Ectodermal cell (in vitro differentiated cells): ENCODE measurements around the gene DNAJC22.

ENCODE experiments used
- H3K27ac ChIP-seq: 2 replicates; pipeline ENCODE4 v1.7.0; 2013; ENCODE audit warnings: mild to moderate bottlenecking, low read depth, low read length; ENCODE audit not compliant: insufficient read depth, poor library complexity, severe bottlenecking
- H3K27me3 ChIP-seq: 2 replicates; pipeline ENCODE4 v1.7.0; 2013; ENCODE audit warnings: mild to moderate bottlenecking, low read length; ENCODE audit not compliant: insufficient read depth, control insufficient read depth, poor library complexity, severe bottlenecking
- H3K36me3 ChIP-seq: one replicate; pipeline ENCODE4 v1.7.0; 2013; ENCODE audit warnings: low read length; ENCODE audit not compliant: control insufficient read depth, insufficient read depth
- H3K4me1 ChIP-seq: one replicate; pipeline ENCODE4 v1.7.0; 2013; ENCODE audit warnings: low read length; ENCODE audit not compliant: control insufficient read depth, insufficient read depth
- H3K4me3 ChIP-seq: 2 replicates; pipeline ENCODE4 v1.7.0; 2013; ENCODE audit warnings: low read depth, low read length, control low read depth; ENCODE audit not compliant: insufficient read depth
- H3K9me3 ChIP-seq: 2 replicates; pipeline ENCODE4 v1.7.0; 2013; ENCODE audit warnings: mild to moderate bottlenecking, low read length, moderate library complexity; ENCODE audit not compliant: control insufficient read depth
- WGBS, 2 experiments: methylation state at CpG; one replicate each; pipeline ENCODE4 v1.1.7; 2013; ENCODE audit warnings: missing lambda C conversion rate in 2 of 2; 5-methylcytosine and 5-hydroxymethylcytosine counted together

DNAJC22 gene

DNA sequence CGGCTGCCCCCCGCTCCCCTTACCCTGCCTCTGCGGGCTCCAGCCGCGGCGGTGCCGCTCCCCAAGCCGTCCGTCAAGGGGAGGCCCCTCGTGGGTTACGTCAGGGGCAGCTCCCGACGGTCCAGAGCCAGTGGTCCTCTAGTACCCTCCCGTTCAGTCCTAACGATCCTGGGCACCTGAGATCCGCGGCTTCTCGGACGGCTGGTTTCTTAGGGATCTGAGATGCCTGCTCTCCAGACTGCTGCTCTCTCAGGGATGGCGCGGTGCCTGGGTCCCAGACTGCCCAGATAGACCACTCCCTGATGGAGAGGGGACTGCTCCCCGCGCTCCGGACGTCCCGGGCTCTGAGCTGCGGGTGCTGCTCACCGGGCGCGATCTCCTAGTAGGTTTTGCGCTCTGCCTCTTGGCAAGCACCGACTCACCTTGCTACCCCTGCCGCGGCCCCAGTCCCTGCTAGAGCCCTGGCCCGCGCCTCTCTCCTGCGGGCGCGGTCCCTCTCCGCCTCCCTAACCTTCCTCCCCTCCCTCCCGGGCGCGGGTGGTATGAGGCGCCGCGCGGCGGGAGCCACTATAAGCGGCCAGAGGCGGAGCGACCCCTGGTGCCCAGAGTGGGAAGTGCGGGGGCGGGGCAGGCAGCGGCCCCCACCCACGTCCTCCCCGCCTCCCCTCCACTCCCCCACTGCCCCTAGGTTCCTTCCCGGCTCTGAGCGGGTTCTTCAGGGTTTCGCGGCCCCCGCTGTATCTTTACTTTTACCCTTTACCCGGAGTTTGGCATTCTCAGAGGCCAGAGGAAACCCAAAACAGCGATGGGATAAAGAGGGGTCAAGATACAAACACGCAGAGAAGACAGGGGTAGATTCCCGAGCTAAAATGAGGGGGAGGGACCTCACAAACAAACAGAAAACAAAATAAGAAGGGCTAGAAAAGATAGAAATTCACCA, 9.8 kb upstream of the DNAJC22 start, which contains the start of gene C1QL4:
Gene C1QL4 (minus strand): TSS at position 544 of the 940 bp plus-strand sequence. CDS start 711 bp downstream, outside the sequence.
- peak within 1 kb of the TSS; percentile 18 for H3K4me3 ChIP-seq
- peaks cover 100% of the 10 kb centered on the region for H3K27me3 ChIP-seq
- no peak within 1 kb of the TSS for H3K27ac ChIP-seq
- H3K36me3 ChIP-seq: no peaks in the 10 kb centered on the region
- peaks cover 20% of the 10 kb centered on the region for H3K4me1 ChIP-seq
- H3K9me3 ChIP-seq: no peaks in the 10 kb centered on the region
- 3% methylated on average over 65 of the region's 65 CpGs for WGBS, 2 experiments

DNA sequence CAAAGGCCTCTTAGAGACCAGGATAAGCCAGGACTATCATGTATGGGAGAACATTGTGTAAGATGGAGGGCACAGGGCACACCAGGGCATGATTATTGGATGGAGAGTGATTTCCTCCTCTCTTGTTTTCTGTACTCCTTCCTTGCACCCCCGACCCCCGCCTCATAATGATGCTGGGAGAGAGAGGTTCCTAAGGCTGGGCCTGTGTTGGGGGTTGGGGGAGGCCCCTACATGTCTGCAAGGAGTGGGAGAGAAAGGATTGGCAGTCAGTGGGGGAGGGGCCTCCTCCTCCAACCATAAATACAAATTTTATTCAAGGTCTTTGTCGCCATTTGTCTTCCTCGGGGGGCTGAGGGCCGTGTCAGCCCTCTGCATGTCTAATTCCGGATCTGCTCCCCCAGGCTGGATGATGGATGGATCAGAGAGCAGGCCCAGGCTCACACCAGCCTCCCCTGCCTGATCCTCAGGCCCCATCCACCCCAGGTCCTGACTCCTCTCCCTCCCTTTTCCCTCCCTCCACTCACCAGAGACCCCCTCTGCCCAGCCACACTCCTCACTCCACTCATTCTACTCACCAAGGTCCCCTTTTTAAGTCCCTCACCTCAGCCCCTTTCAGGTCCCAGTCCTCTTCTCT, 7.7 kb upstream of the DNAJC22 start:
- WGBS, 2 experiments: 42% methylated on average over 4 to 6 of the region's 6 CpGs
- Histone ChIP-seq H3K27ac (no peak overlapping the region), H3K27me3 (peaks cover 100% of the 10 kb centered on the region), H3K36me3 (no peaks in the 10 kb centered on the region), H3K9me3 (no peaks in the 10 kb centered on the region), H3K4me3 (no peak overlapping the region), H3K4me1 (peaks cover 20% of the 10 kb centered on the region)

DNA sequence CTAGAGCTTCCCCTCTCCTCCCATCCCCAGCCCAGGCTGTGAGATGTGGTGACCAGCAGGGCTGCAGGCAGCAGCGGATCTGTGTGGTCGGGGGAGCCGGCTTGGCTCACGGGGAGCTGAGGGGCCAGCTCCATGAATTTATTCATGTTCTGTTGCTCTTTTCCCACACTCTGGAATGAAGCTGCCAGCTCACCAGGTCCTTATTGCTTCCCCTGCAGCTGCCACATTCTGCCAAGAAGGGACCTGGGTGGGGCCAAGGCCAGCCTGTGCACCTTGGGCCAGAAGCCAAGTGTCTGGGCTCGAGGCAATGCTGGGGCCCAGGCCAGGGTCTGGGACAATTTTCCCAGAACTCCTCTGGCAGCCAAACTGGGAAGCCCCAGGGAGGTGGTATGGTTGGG, 7.2 kb upstream of the DNAJC22 start:
- Histone ChIP-seq H3K27ac (no peak overlapping the region), H3K9me3 (no peaks in the 10 kb centered on the region), H3K4me3 (no peak overlapping the region), H3K27me3 (peaks cover 100% of the 10 kb centered on the region), H3K36me3 (no peaks in the 10 kb centered on the region), H3K4me1 (peaks cover 20% of the 10 kb centered on the region)
- 17 to 25% methylated on average over 5 of the region's 5 CpGs for WGBS, 2 experiments

DNA sequence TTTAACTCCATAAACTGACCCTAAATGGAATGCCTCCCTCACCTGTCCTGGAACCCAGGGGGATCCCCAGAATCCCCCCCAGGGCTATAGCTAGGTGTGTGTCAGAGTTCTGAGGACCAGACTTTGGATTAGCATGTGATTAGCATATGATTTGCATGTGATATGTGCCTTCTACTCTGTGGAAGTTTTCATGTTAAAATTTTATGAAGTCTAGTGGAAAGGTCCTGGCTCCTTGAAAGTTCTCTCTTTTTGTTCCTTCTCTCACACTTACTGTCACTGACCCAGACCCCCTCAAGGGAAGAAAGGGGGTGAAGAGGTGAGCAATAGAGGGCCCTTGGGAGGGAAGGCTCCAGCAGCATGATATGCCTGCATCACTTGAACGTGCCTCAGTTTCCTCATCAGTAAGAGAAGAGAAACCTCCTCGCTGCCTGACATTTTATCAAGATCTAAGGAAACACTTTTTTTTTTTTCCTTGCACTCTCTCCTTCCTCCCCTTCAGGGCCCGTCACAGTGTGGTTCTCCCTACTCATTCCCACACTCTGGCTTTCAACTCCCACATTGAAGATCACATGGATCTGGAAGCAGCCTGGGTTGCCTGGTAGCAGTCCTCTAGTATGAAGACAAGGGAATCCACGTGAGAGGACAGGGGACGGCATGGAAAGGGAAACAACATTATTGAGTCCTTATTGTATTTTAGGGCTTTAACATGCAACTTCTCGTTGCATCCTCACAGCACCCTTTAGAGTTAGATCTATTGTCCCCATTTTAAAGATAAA, 6.4 kb upstream of the DNAJC22 start:
- no peaks in the 10 kb centered on the region for H3K36me3 ChIP-seq
- peaks cover 20% of the 10 kb centered on the region for H3K4me1 ChIP-seq
- no peak overlapping the region for H3K4me3 ChIP-seq
- no peaks in the 10 kb centered on the region for H3K9me3 ChIP-seq
- 40 to 49% methylated on average over 6 of the region's 6 CpGs for WGBS, 2 experiments
- no peak overlapping the region for H3K27ac ChIP-seq
- H3K27me3 ChIP-seq: peaks cover 100% of the 10 kb centered on the region

DNA sequence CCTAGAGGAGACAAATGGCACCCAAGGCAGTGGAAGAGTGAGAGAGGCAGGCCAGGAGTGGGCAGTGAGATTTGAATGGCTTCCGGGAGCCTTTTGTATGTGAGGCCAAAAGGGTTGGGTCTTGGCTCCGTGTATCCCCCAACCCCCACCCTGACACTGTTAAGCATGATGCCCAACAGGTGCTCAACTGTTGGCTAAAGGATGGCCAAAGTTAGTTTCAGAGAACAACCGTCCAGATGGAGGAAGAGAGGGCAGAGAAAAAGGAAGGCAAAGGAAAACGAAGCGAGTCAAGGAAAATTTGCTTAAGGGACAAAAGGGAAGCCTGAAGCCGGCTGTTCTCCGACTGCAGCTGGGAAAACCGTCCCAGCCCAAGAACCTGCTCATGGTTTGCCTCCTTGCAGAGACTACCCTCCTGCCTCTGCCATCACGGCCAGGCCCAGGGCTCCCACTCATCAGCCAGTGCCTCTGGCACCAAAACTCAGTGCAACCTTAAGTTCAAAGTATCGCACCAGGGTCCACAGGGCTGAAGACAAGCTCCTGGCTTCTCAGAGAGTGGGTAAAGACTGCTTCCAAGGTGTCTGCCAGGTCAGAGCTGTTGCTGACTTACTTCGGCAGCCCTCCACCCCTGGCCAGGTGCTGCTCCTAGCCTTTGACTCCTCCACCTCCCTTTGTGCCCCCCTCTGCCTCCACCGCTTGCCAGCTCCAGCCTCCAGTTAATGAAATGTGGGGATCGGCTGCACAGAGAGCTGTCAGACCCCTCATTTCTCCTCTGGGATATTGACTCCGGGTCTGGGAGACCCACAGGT, 5.5 kb upstream of the DNAJC22 start:
- peaks cover 28% of the 10 kb centered on the region for H3K4me1 ChIP-seq
- 8 to 13% methylated on average over 14 of the region's 14 CpGs for WGBS, 2 experiments
- no peak overlapping the region for H3K27ac ChIP-seq

DNA sequence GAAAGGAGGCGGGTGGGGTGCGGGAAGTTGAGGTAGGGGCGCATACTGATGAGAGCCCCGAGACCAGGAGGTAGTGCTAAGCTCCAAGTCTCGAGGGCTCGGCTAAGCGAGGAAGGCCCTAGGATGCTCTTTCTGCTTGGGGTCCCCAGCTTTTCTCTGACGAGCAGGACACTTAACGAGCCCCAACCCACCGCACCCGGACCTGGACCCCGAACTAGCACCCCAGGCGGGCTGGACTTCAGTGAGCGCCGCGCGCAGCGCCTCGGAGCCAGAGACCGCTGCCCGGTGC, 5.0 kb upstream of the DNAJC22 start:
- no peaks in the 10 kb centered on the region for H3K36me3 ChIP-seq
- peaks cover 100% of the 10 kb centered on the region for H3K27me3 ChIP-seq
- H3K27ac ChIP-seq: no peak overlapping the region
- peak overlapping the region; percentile 41 for H3K4me3 ChIP-seq
- WGBS, 2 experiments: 3 to 5% methylated on average over 21 of the region's 21 CpGs
- peaks cover 33% of the 10 kb centered on the region for H3K4me1 ChIP-seq
- no peaks in the 10 kb centered on the region for H3K9me3 ChIP-seq

More for the DNA sequence above, 5.5 kb upstream of the DNAJC22 start:
- Histone ChIP-seq H3K9me3 (no peaks in the 10 kb centered on the region), H3K36me3 (no peaks in the 10 kb centered on the region), H3K4me3 (no peak overlapping the region), H3K27me3 (peaks cover 100% of the 10 kb centered on the region)

DNA sequence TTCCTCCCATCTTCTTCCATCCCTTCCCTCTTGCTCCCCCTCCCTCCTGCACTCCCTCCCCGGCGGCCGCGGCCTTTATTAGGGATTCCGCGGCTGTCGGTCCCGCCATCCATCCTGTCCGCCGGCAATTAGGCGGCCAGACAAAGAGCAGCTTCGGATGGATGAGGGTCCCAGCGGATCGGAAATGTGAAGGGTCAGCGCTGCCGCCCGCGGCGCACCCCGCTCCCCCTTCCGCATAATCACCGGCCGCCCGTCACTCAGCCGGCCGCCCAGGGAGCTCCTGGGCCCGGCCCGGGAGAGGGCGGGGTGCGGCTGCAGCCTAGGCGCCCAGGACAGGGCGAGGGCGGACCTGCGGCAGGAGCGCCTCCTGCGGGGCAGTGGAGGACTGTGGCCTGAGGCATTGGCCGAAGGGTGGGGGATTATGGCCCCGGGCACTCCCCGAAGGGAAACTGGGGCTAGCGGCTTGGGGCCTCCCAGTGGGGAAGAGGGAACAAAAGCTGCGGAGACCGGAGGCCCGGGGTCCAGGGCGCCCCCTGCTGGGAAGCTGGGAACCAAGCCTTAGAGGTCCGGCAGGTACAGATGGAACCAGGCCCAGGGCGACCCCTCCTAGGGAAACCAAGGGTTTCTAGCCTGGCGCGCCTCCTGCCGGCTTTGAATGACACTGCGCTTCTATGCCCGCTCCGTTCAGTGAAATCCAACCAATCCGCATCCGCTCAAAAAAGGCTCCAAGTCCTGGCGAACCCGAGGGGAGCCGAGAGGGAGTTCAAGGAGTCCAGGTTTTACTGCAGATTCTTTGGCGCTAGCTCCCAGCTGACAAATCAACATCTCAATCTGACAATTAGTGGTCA, 4.4 kb upstream of the DNAJC22 start:
- peaks cover 100% of the 10 kb centered on the region for H3K27me3 ChIP-seq
- no peaks in the 10 kb centered on the region for H3K9me3 ChIP-seq
- no peaks in the 10 kb centered on the region for H3K36me3 ChIP-seq
- peak overlapping the region; percentile 41 for H3K4me3 ChIP-seq
- no peak overlapping the region for H3K27ac ChIP-seq
- 0% methylated on average over 58 of the region's 58 CpGs for WGBS, 2 experiments
- peaks cover 35% of the 10 kb centered on the region for H3K4me1 ChIP-seq

DNA sequence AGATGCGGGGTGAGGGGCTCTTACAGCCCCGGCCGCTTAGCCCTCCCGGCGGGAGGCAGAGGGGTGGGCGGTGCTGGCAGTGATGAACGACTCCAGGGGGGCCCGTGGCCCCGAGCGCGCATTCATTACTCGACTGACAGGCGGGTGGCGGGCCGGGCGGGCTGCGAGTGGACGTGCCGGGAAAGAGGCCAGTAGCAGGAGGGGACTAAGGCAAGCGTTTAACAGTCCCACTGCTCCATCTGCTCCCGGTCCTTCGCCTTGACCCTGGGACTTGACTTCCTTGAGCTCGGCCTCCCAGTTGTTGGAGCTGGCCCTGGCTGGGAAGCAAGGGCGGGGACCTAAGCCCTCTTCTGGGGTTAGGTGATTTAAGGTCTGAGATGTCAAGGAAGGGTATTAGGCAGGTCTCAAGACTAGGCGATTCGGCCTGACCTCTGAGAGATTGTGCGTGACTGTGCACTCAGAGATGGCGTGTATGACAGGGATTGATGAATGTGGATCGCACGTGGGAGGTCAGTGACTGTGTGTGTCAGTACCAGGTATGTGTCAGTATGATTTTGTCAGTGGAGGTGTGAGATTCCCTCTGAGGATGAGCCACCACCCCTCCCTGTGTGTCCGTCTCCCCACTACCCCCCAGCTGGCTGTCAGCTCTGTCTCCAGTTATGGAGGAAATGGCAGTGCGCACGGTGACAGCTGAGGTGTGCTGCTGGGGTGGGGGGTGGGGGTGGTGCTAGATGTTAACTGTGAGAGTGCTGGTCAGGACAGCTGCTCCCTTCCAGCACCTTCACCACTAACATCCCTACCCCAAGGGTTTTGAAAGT, 3.6 kb upstream of the DNAJC22 start:
- H3K4me1 ChIP-seq: peaks cover 31% of the 10 kb centered on the region

More for the DNA sequence above, 3.6 kb upstream of the DNAJC22 start:
- Histone ChIP-seq H3K27me3 (peaks cover 100% of the 10 kb centered on the region), H3K27ac (no peak overlapping the region), H3K4me3 (no peak overlapping the region), H3K9me3 (no peaks in the 10 kb centered on the region), H3K36me3 (no peaks in the 10 kb centered on the region)
- 3 to 4% methylated on average over 31 of the region's 33 CpGs for WGBS, 2 experiments
